K562 (cell line): Measurements from ENCODE around the gene AAK1. TPM values are rescaled to one million over a fixed set of nuclear protein-coding genes. Genes with fewer than 3 reads are reported as not detected.

Source experiments
- ATAC-seq: fragments of 200-7000 bp; cut with Tn5 transposase; 3 replicates; pipeline ENCODE4 v1.9.1; 2020; ENCODE audit warnings: moderate library complexity
- BruUV-seq: library from RNA; stranded (reverse); fragments of 400-500 nt; replicated peaks from 2 replicates; lab custom pipeline; 2021; lab: Mats Ljungman, UMichigan
- CTCF ChIA-PET: fragments of 300-600 bp; formaldehyde crosslinking; extraction: SDS; loops from one replicate; lab custom pipeline; 2021; ENCODE audit warnings: low intra/inter-chr PET ratio; lab: Yijun Ruan, JAX
- POLR2A ChIA-PET: fragments of 300-600, 350-650 bp; sonication (Branson Sonifier 250); formaldehyde crosslinking; extraction: SDS; loops from one replicate; lab custom pipeline; 2021; ENCODE audit warnings: antibody characterized with exemption, inconsistent platforms; lab: Yijun Ruan, JAX
- DNase-seq, 4 experiments: peaks; one replicate each; pipeline versions ENCODE4 v3.0.0 to v3.0.0-alpha.2; 2011 to 2018; ENCODE audit warnings: low spot score in 3 of 4, mixed read lengths in 3 of 4; ENCODE audit errors: extremely low read depth in 1 of 4
- FAIRE-seq: peaks from 2 replicates; lab custom pipeline; 2011; peaks lifted over from hg19 to GRCh38; lab: Jason Lieb, UNC
- H2AFZ ChIP-seq: 2 replicates; pipeline ENCODE4 v1.6.0; 2011; ENCODE audit warnings: low read depth, low read length, control low read depth, inconsistent platforms
- H3K27ac ChIP-seq: fragments of 200-600 bp; 3 replicates; pipeline ENCODE4 v1.8.0; 2011; ENCODE audit warnings: low read depth, mild to moderate bottlenecking, control low read depth, inconsistent platforms, low read length, moderate library complexity, mixed read lengths; ENCODE audit errors: extremely low read depth
- H3K27me3 ChIP-seq, 2 experiments: fragments of 300-600 bp in 1 of 2; 2 replicates in 1 of 2; 3 replicates in 1 of 2; pipeline versions ENCODE4 v1.6.0 to v1.8.0; 2011; ENCODE audit warnings: inconsistent platforms in 2 of 2, low read length in 2 of 2, mild to moderate bottlenecking in 1 of 2, mixed read lengths in 1 of 2, moderate library complexity in 1 of 2; ENCODE audit not compliant: control insufficient read depth in 2 of 2, insufficient read depth in 2 of 2
- H3K36me3 ChIP-seq: fragments of 300-600 bp; 3 replicates; pipeline ENCODE4 v1.8.0; 2011; ENCODE audit warnings: mild to moderate bottlenecking, low read length, inconsistent platforms; ENCODE audit not compliant: control insufficient read depth, insufficient read depth
- H3K4me1 ChIP-seq, 2 experiments: fragments of 200-600 bp in 1 of 2; replicated peaks in 1 of 2; 2 replicates in 1 of 2; 3 replicates in 1 of 2; pipeline versions ENCODE4 v1.5.1 to v1.8.0; 2011; ENCODE audit warnings: inconsistent platforms in 2 of 2, low read length in 2 of 2, mild to moderate bottlenecking in 1 of 2, mixed read lengths in 1 of 2, moderate library complexity in 1 of 2; ENCODE audit not compliant: control insufficient read depth in 2 of 2, insufficient read depth in 2 of 2
- H3K4me2 ChIP-seq: 2 replicates; pipeline ENCODE4 v1.6.1; 2011; ENCODE audit warnings: low read length, control low read depth, inconsistent platforms, mixed read lengths; ENCODE audit not compliant: insufficient read depth
- H3K4me3 ChIP-seq: fragments of 200-600 bp; sonication (generic), shearing (Covaris generic); 2 replicates; pipeline ENCODE4 v1.5.1; 2016; ENCODE audit warnings: control low read depth, inconsistent platforms
- H3K79me2 ChIP-seq: fragments of 200-600 bp; 3 replicates; pipeline ENCODE4 v1.8.0; 2011; ENCODE audit warnings: low read length, inconsistent platforms; ENCODE audit not compliant: control insufficient read depth, insufficient read depth
- H3K9ac ChIP-seq, 2 experiments: 2 replicates each; pipeline versions ENCODE4 v1.6.0 to v1.6.1; 2011; ENCODE audit warnings: low read depth in 2 of 2, low read length in 2 of 2, control low read depth in 1 of 2, inconsistent platforms in 1 of 2, mild to moderate bottlenecking in 1 of 2, mixed read lengths in 1 of 2; ENCODE audit not compliant: insufficient read depth in 1 of 2
- H3K9me1 ChIP-seq: one replicate; pipeline ENCODE4 v1.6.0; 2011; ENCODE audit warnings: inconsistent platforms, mild to moderate bottlenecking, low read length, moderate library complexity; ENCODE audit not compliant: control insufficient read depth, insufficient read depth
- H3K9me3 ChIP-seq: replicated peaks from 2 replicates; pipeline ENCODE4 v1.5.1; 2011; ENCODE audit warnings: low read depth, low read length, inconsistent platforms; ENCODE audit not compliant: control insufficient read depth, insufficient read depth
- H4K20me1 ChIP-seq: replicated peaks from 2 replicates; pipeline ENCODE4 v1.6.1; 2011; ENCODE audit warnings: low read length, inconsistent platforms, mixed read lengths; ENCODE audit not compliant: control insufficient read depth, insufficient read depth
- BRD4 ChIP-seq: fragments of 200-600 bp; sonication (generic); IDR thresholded peaks from 2 replicates; pipeline ENCODE4 v1.6.1; 2017; ENCODE audit warnings: inconsistent platforms
- FOXJ2 ChIP-seq: fragments of 200-800 bp; sonication (Bioruptor generic); IDR thresholded peaks from 2 replicates; pipeline ENCODE4 v1.6.1; 2016; ENCODE audit warnings: missing genetic modification characterization, missing compliant biosample characterization
- HMG20B ChIP-seq: fragments of 250-450 bp; sonication (Bioruptor Pico); IDR thresholded peaks from 2 replicates; pipeline ENCODE4 v1.5.0; 2021; ENCODE audit warnings: mild to moderate bottlenecking
- NFE2L1 ChIP-seq: fragments of 450-650 bp; IDR thresholded peaks from 2 replicates; pipeline ENCODE4 v1.6.1; 2016; ENCODE audit warnings: missing genetic modification characterization, low read depth, mild to moderate bottlenecking, missing compliant biosample characterization, moderate library complexity, borderline replicate concordance
- NFRKB ChIP-seq: fragments of 450-650 bp; IDR thresholded peaks from 2 replicates; pipeline ENCODE4 v1.6.1; 2016; ENCODE audit warnings: low read depth
- POLR2G ChIP-seq: fragments of 200-400 bp; formaldehyde crosslinking; IDR thresholded peaks from 2 replicates; pipeline ENCODE4 v1.6.1; 2017; ENCODE audit warnings: low read depth, mild to moderate bottlenecking, antibody characterized with exemption, low read length, moderate library complexity
- SAP30 ChIP-seq: fragments of 200-600 bp; sonication (generic); IDR thresholded peaks from 2 replicates; pipeline ENCODE4 v1.6.1; 2012; ENCODE audit warnings: borderline replicate concordance, low read depth, mild to moderate bottlenecking, moderate library complexity, low read length, control low read depth, inconsistent platforms; ENCODE audit not compliant: insufficient read depth, poor library complexity, severe bottlenecking
- SNIP1 ChIP-seq: fragments of 450-650 bp; IDR thresholded peaks from 2 replicates; pipeline ENCODE4 v1.7.1; 2017; ENCODE audit warnings: low read depth, mild to moderate bottlenecking
- SRF ChIP-seq, 2 experiments: fragments of 250-450, 450-650 bp in 1 of 2; sonication (Bioruptor Pico) in 1 of 2; sonication (generic) in 1 of 2; formaldehyde crosslinking; IDR thresholded peaks; 2 replicates each; pipeline versions ENCODE4 v1.5.0 to v1.5.1; 2020 to 2022; ENCODE audit warnings: mild to moderate bottlenecking in 1 of 2, missing genetic modification reagents in 1 of 2
- TBP ChIP-seq: optimal IDR thresholded peaks from 2 replicates; pipeline ENCODE3; 2011; ENCODE audit warnings: low read depth, low read length, improper control_type of control experiment
- ZNF668 ChIP-seq: fragments of 250-450 bp; sonication (Bioruptor Pico); IDR thresholded peaks from 2 replicates; pipeline ENCODE4 v1.8.0; 2022; ENCODE audit warnings: mild to moderate bottlenecking, inconsistent platforms
- WGBS: fragments of 100-300 bp; shearing (Covaris generic); methylation state at CpG from one replicate; pipeline ENCODE4 v1.1.6; 2016; ENCODE audit warnings: low coverage, mixed read lengths; ENCODE audit not compliant: insufficient coverage; ENCODE audit errors: missing lambda C conversion rate; 5-methylcytosine and 5-hydroxymethylcytosine counted together
- in situ Hi-C: fragments of 300-500 bp; cut with MboI; formaldehyde crosslinking; loops from 4 replicates; pipeline ENCODE4 v1.15.0; 2018; ENCODE audit warnings: inconsistent platforms, mixed read lengths
- intact Hi-C: fragments of 100-400 bp; cut with micrococcal nuclease; formaldehyde crosslinking; loops from 2 replicates; pipeline ENCODE4 v1.14.2; 2022
- polyA plus RNA-seq, 8 experiments: library from polyadenylated mRNA; depleted of rRNA in 4 of 8; stranded (reverse) in 5 of 8; unstranded in 3 of 8; fragments of >200 nt; fragmentation: Nextera tagmentation in 2 of 8; fragmentation: Illumina TruSeq in 1 of 8; extraction: Ambion mirVana in 2 of 8; extraction: Trizol in 1 of 8; gene quantifications; 2 replicates each; pipeline versions ENCODE4 v1.2.1 to v1.2.3, GENCODE V29; 2011 to 2014; ENCODE audit warnings: inconsistent platforms in 1 of 8, missing spikeins in 1 of 8
- total RNA-seq, 7 experiments: library from RNA; depleted of rRNA in 6 of 7; stranded (reverse); fragments of >200 nt in 6 of 7; fragmentation: Illumina TruSeq in 2 of 7; extraction: Trizol in 2 of 7; gene quantifications; 2 replicates each; pipeline versions ENCODE4 v1.2.1 to v1.2.3, GENCODE V29; 2011 to 2021; ENCODE audit warnings: low replicate concordance in 1 of 7
- TF ChIP-seq, protein P1 (sequence below), 3 experiments: IDR thresholded peaks in 2 of 3; conservative IDR thresholded peaks in 1 of 3; 2 replicates each; pipeline ENCODE4 v1.5.1; 2011 to 2012; ENCODE audit warnings: low read length in 3 of 3, mild to moderate bottlenecking in 3 of 3, control low read depth in 2 of 3, improper control_type of control experiment in 1 of 3, inconsistent platforms in 1 of 3, low read depth in 1 of 3, mixed read lengths in 1 of 3, moderate library complexity in 1 of 3; ENCODE audit not compliant: insufficient read depth in 2 of 3
- TF ChIP-seq, protein P2 (sequence below): fragments of 450-650 bp; IDR thresholded peaks from 2 replicates; pipeline ENCODE4 v1.6.1; 2014; ENCODE audit warnings: low read depth, mild to moderate bottlenecking, moderate library complexity, borderline replicate concordance
- TF ChIP-seq, protein P3 (sequence below): sonication (generic); formaldehyde crosslinking; IDR thresholded peaks from 2 replicates; pipeline ENCODE4 v1.8.0; 2023; ENCODE audit warnings: mild to moderate bottlenecking, missing genetic modification reagents
- TF ChIP-seq, protein P4 (sequence below), 2 experiments: fragments of 450-650 bp in 1 of 2; sonication (generic) in 1 of 2; formaldehyde crosslinking; conservative IDR thresholded peaks; 2 replicates each; pipeline versions ENCODE4 v1.4.0 to v1.8.1; 2020 to 2022; ENCODE audit warnings: mild to moderate bottlenecking in 1 of 2, missing genetic modification reagents in 1 of 2

AAK1 gene
- total and polyA plus RNA-seq, 9 of the 15 experiments (the other 6 are each of a cell fraction or from before 2014, with no cell fraction given) = 0.89 to 17.1 (median 6.0) TPM

DNA sequence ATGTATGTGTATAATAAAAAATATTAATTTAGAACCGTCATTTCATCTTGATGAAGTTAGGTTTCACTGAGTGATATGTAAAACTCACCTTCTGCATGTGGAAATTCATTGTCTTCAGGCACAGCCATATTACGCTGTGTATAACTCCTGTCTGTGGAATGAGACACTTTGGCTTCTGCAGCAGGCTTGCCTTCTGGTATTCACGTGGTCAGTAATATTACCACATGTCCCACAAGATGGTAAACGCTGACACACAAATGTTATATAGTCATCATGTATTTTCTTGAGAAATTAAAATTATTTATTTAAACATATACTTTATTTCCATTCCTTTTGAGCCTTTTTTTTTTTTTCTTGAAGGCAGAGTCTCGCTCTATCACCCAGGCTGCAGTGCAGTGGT is 25.1 kb upstream of the AAK1 start (continued):
- TF ChIP-seq, protein P1, sequence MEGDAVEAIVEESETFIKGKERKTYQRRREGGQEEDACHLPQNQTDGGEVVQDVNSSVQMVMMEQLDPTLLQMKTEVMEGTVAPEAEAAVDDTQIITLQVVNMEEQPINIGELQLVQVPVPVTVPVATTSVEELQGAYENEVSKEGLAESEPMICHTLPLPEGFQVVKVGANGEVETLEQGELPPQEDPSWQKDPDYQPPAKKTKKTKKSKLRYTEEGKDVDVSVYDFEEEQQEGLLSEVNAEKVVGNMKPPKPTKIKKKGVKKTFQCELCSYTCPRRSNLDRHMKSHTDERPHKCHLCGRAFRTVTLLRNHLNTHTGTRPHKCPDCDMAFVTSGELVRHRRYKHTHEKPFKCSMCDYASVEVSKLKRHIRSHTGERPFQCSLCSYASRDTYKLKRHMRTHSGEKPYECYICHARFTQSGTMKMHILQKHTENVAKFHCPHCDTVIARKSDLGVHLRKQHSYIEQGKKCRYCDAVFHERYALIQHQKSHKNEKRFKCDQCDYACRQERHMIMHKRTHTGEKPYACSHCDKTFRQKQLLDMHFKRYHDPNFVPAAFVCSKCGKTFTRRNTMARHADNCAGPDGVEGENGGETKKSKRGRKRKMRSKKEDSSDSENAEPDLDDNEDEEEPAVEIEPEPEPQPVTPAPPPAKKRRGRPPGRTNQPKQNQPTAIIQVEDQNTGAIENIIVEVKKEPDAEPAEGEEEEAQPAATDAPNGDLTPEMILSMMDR (IDR thresholded peaks at IDR 0.05 in 2 of 3, conservative IDR thresholded peaks at IDR 0.05 in 1 of 3; ENCODE audit: insufficient read depth in 2 of 3, low read depth in 1 of 3, low read length in 3 of 3) = no peak
- TF ChIP-seq POLR2G (no peak), FOXJ2 (tag) (no peak), BRD4 (no peak)

DNA sequence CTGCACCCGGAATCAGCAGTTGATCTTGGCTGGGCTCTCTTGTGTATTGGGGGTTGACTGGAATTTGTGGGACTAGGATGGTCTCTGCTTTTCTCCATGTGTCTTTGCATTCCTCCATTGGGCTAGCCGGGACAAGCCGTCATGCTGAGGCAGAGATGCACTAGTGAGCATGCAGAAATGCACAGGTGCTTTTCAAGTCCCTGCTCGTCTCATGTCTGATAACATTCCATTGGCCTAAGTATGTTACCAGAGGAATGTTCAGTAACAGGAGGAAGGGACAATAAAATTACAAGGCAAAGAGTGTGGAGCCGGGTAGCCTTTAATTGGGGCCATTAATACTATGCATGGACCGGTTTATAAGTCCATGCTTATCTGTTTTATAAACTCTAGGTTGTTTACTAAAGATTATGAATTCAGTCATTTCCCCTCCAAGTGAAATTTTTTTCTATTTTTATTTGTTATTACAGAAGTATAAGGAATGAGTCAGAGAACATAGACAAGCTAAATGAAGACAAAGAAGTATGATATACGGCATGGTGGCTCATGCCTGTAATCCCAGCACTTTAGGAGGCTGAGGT is 24.4 kb upstream of the AAK1 start:
- Histone ChIP-seq H3K27ac (no peak overlapping the region), H3K9me3 (peaks cover 5% of the 10 kb centered on the region), H3K27me3 (no peaks in the 10 kb centered on the region), H3K79me2 (no peaks in the 10 kb centered on the region), H3K4me3 (no peak overlapping the region), H3K4me1 (peaks cover 0 to 6% of the 10 kb centered on the region in 2 experiments; a peak in 1 of 5 replicates), H3K9ac (no peak overlapping the region), H3K9me1 (no peaks in the 10 kb centered on the region), H4K20me1 (no peaks in the 10 kb centered on the region), H3K36me3 (no peaks in the 10 kb centered on the region), H2AFZ (0 out of 2 replicates have a peak overlapping the region, but pooled peaks have one; percentile 53), H3K4me2 (no peak overlapping the region)
- intact Hi-C loops (no loop called here), in situ Hi-C loops (no loop called here)
- ChIA-PET CTCF (no interaction called here), POLR2A (interaction anchor here (1.5 to 1.8 kb wide), 2 partner anchors 16 to 23 kb away, joined by 3 to 4 read pairs; no protein-coding TSS in a partner anchor)
- BruUV-seq = no TSS peak
- FAIRE-seq = peak; percentile 26
- 56% methylated on average over 7 of the region's 7 CpGs for WGBS
- ATAC-seq = no peak
- no peak for DNase-seq
- no peak for TF ChIP-seq SAP30
- TF ChIP-seq, protein P2, sequence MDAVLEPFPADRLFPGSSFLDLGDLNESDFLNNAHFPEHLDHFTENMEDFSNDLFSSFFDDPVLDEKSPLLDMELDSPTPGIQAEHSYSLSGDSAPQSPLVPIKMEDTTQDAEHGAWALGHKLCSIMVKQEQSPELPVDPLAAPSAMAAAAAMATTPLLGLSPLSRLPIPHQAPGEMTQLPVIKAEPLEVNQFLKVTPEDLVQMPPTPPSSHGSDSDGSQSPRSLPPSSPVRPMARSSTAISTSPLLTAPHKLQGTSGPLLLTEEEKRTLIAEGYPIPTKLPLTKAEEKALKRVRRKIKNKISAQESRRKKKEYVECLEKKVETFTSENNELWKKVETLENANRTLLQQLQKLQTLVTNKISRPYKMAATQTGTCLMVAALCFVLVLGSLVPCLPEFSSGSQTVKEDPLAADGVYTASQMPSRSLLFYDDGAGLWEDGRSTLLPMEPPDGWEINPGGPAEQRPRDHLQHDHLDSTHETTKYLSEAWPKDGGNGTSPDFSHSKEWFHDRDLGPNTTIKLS = no peak
- no peak for TF ChIP-seq HMG20B (CRISPR knock-in tag)
- TF ChIP-seq SRF (CRISPR knock-in tag; IDR thresholded peaks at IDR 0.05) = no peak
- no peak for TF ChIP-seq SNIP1
- no peak for TF ChIP-seq NFRKB
- no peak for TF ChIP-seq ZNF668 (CRISPR knock-in tag)
- TF ChIP-seq, protein P3, sequence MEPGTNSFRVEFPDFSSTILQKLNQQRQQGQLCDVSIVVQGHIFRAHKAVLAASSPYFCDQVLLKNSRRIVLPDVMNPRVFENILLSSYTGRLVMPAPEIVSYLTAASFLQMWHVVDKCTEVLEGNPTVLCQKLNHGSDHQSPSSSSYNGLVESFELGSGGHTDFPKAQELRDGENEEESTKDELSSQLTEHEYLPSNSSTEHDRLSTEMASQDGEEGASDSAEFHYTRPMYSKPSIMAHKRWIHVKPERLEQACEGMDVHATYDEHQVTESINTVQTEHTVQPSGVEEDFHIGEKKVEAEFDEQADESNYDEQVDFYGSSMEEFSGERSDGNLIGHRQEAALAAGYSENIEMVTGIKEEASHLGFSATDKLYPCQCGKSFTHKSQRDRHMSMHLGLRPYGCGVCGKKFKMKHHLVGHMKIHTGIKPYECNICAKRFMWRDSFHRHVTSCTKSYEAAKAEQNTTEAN (CRISPR knock-in tag) = no peak
- TF ChIP-seq, protein P4, sequence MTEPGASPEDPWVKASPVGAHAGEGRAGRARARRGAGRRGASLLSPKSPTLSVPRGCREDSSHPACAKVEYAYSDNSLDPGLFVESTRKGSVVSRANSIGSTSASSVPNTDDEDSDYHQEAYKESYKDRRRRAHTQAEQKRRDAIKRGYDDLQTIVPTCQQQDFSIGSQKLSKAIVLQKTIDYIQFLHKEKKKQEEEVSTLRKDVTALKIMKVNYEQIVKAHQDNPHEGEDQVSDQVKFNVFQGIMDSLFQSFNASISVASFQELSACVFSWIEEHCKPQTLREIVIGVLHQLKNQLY (CRISPR knock-in tag; conservative IDR thresholded peaks at IDR 0.05) = no peak
- TF ChIP-seq NFE2L1 (tag) = no peak
- no peak for TF ChIP-seq TBP
